Endometrial microvascular endothelial cells (primary cell): ENCODE data around the gene ATP11B. TPM values are rescaled to one million over a fixed set of nuclear protein-coding genes. Genes with fewer than 3 reads are reported as not detected.

ENCODE experiments used
- in situ Hi-C: cut with HindIII; loops from 2 replicates; pipeline ENCODE4 v1.10.0; 2017; ENCODE audit warnings: low sequenced_read_pairs, low pct_unique_long_range_greater_than_20kb; ENCODE audit errors: inconsistent ontology term
- total RNA-seq: library from RNA; depleted of rRNA; stranded (reverse); fragments of >200 nt; gene quantifications from one replicate; pipeline ENCODE4 v1.2.3, GENCODE V29; 2015; ENCODE audit errors: inconsistent ontology term

Gene ATP11B
- total RNA-seq, 1 donor from 2014 or later = 48.3 TPM

- in situ Hi-C loops = no loop called here
Observed at GRCh38 chr3:182925944-182926337, 132.6 kb downstream of the ATP11B start.

- in situ Hi-C loops = no loop called here
Observed at GRCh38 chr3:182935803-182936202, 142.5 kb downstream of the ATP11B start.

- in situ Hi-C loops = no loop called here
Observed at GRCh38 chr3:182936239-182936917, 143.1 kb downstream of the ATP11B start.

GRCh38 chr3:182936918-182937285 lies 143.6 kb downstream of the ATP11B start:
- in situ Hi-C loops = no loop called here

GRCh38 chr3:182937293-182938051 lies 144.2 kb downstream of the ATP11B start:
- in situ Hi-C loops = no loop called here

GRCh38 chr3:182940266-182940808 lies 147.0 kb downstream of the ATP11B start:
- in situ Hi-C loops = no loop called here

GRCh38 chr3:182941719-182942118 lies 148.4 kb downstream of the ATP11B start:
- in situ Hi-C loops = no loop called here

GRCh38 chr3:182947888-182948287 lies 154.6 kb downstream of the ATP11B start:
- in situ Hi-C loops = no loop called here

GRCh38 chr3:182948305-182948704 lies 155.0 kb downstream of the ATP11B start:
- in situ Hi-C loops = no loop called here

- in situ Hi-C loops = no loop called here
Observed at GRCh38 chr3:182949688-182950087, 156.4 kb downstream of the ATP11B start.

- in situ Hi-C loops = no loop called here
Observed at GRCh38 chr3:182954553-182955235, 161.4 kb downstream of the ATP11B start.

- in situ Hi-C loops = no loop called here
Observed at GRCh38 chr3:182957226-182957625, 163.9 kb downstream of the ATP11B start.

- in situ Hi-C loops = no loop called here
Observed at GRCh38 chr3:182957676-182958266, 164.5 kb downstream of the ATP11B start.

GRCh38 chr3:182959474-182960350 lies 166.4 kb downstream of the ATP11B start:
- in situ Hi-C loops = no loop called here

- in situ Hi-C loops = no loop called here
Observed at GRCh38 chr3:182962166-182962565, 168.9 kb downstream of the ATP11B start.

GRCh38 chr3:182964179-182964578 lies 170.9 kb downstream of the ATP11B start:
- in situ Hi-C loops = no loop called here

- in situ Hi-C loops = no loop called here
Observed at GRCh38 chr3:182965861-182966366, 172.6 kb downstream of the ATP11B start.
